ENCODE data around the gene TEX11. TPM values are rescaled to one million over a fixed set of nuclear protein-coding genes. Genes with fewer than 3 reads are reported as not detected.

TEX11 gene
- total RNA-seq, 2 experiments from 2014 or later: not detected

DNA sequence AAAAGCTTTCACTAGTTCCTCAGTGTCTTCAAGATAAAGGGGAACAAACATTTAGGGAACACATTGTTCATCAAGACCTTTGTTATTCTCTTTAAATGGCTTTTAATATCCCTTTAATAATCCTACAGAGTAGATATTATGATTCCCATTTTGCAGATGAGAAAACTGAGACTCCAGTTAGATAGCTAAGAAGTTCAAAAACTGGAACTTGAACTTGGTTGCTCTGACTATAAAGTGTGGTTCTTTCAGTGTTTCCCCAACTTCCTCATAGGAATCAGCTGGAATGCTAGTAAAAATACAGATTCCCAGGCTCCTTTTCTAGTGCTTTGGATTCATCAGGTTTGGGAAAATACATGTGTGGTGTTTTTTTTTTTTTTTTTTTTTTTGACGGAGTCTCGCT lies 426.2 kb downstream of the TEX11 start:
- intact Hi-C loops (cut with micrococcal nuclease; ENCODE audit: unreplicated experiment): no loop called here
- Histone ChIP-seq H3K79me2 (ENCODE audit: insufficient read depth, low read depth, low read length) (no peaks in the 10 kb centered on the region), H3K4me3 (ENCODE audit: low read depth, low read length, poor library complexity, severe bottlenecking) (no peak overlapping the region), H3K4me1 (ENCODE audit: insufficient read depth, low read length, poor library complexity, severe bottlenecking) (no peaks in the 10 kb centered on the region), H3K9me3 (ENCODE audit: low read length) (no peaks in the 10 kb centered on the region), H3K4me2 (ENCODE audit: low read length) (no peak overlapping the region), H3K27ac (ENCODE audit: low read depth, low read length, poor library complexity, severe bottlenecking) (no peak overlapping the region), H2AFZ (ENCODE audit: low read length) (no peak overlapping the region), H3K9me2 (ENCODE audit: insufficient read depth, low read length) (no peaks in the 10 kb centered on the region), H3K36me3 (ENCODE audit: insufficient read depth, low read length) (no peaks in the 10 kb centered on the region), H4K20me1 (ENCODE audit: insufficient read depth, low read length) (no peaks in the 10 kb centered on the region)
- no peak for DNase-seq (ENCODE audit: low spot score)
- no TSS peak for BruUV-seq (replicated peaks)
- no peak for TF ChIP-seq EZH2phosphoT487 (IDR thresholded peaks at IDR 0.05; ENCODE audit: borderline replicate concordance, low read depth, low read length)
- TF ChIP-seq, protein P1, sequence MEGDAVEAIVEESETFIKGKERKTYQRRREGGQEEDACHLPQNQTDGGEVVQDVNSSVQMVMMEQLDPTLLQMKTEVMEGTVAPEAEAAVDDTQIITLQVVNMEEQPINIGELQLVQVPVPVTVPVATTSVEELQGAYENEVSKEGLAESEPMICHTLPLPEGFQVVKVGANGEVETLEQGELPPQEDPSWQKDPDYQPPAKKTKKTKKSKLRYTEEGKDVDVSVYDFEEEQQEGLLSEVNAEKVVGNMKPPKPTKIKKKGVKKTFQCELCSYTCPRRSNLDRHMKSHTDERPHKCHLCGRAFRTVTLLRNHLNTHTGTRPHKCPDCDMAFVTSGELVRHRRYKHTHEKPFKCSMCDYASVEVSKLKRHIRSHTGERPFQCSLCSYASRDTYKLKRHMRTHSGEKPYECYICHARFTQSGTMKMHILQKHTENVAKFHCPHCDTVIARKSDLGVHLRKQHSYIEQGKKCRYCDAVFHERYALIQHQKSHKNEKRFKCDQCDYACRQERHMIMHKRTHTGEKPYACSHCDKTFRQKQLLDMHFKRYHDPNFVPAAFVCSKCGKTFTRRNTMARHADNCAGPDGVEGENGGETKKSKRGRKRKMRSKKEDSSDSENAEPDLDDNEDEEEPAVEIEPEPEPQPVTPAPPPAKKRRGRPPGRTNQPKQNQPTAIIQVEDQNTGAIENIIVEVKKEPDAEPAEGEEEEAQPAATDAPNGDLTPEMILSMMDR (conservative IDR thresholded peaks at IDR 0.05; ENCODE audit: low read length): no peak
- CTCF ChIA-PET (ENCODE audit: unreplicated experiment): no interaction called here
- POLR2A ChIA-PET: interaction anchor here (0.6 kb wide), 1 partner anchor 1100 kb away, joined by 4 read pairs; no protein-coding TSS in a partner anchor

DNA sequence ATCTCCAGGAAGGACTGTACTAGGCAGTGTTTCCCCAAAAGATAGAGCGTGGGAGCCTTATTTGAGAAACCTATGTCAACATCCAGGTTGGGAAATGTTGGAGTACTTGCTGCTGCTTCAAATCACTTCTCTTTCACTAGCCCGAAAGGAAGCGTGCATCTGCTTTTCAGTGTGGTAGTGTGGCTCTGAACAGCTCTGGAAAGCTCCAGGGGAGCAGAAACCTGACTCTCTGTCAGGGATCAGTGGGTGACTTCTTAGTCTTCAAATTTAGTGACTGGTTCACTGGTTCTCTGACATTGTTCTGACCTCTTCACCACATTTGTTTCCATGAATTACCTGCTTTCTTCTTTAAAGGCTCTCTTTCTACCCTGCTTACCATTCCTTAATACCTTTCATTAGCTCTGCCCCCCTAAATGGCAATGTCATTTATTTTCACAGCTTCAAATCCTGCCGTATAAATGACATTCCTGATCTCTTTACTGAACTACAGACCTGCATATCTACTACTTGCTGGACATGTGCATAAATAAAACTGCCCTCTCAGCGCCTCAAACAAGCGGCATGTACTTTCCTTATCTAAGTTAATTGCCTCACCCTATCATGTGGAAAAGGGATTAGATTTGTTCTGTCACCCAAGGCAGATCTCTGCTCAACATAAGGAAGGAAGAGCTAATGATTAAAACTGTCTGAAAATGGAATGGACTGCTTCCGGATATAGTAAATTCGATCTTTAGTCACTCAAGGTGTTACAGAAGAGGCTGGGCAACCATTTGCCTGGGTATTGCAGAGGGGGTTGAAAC lies 426.8 kb downstream of the TEX11 start:
- no TSS peak for BruUV-seq (replicated peaks)
- Histone ChIP-seq H4K20me1 (ENCODE audit: insufficient read depth, low read length) (no peaks in the 10 kb centered on the region), H3K4me2 (ENCODE audit: low read length) (no peak overlapping the region), H3K4me3 (ENCODE audit: low read depth, low read length, poor library complexity, severe bottlenecking) (no peak overlapping the region), H3K4me1 (ENCODE audit: insufficient read depth, low read length, poor library complexity, severe bottlenecking) (no peaks in the 10 kb centered on the region), H2AFZ (ENCODE audit: low read length) (no peak overlapping the region), H3K9me2 (ENCODE audit: insufficient read depth, low read length) (no peaks in the 10 kb centered on the region), H3K36me3 (ENCODE audit: insufficient read depth, low read length) (no peaks in the 10 kb centered on the region), H3K27ac (ENCODE audit: low read depth, low read length, poor library complexity, severe bottlenecking) (no peak overlapping the region), H3K9me3 (ENCODE audit: low read length) (no peaks in the 10 kb centered on the region), H3K79me2 (ENCODE audit: insufficient read depth, low read depth, low read length) (no peaks in the 10 kb centered on the region)
- intact Hi-C loops (cut with micrococcal nuclease; ENCODE audit: unreplicated experiment): no loop called here
- no peak for DNase-seq (ENCODE audit: low spot score)
- no peak for TF ChIP-seq EZH2phosphoT487 (IDR thresholded peaks at IDR 0.05; ENCODE audit: borderline replicate concordance, low read depth, low read length)
- TF ChIP-seq, protein P1 (conservative IDR thresholded peaks at IDR 0.05; ENCODE audit: low read length): no peak
- CTCF ChIA-PET (ENCODE audit: unreplicated experiment): no interaction called here
- POLR2A ChIA-PET: interaction anchor here (0.6 to 1.0 kb wide), 4 partner anchors 19 to 1099 kb away, joined by 3 to 5 read pairs (median 4); no protein-coding TSS in a partner anchor

DNA sequence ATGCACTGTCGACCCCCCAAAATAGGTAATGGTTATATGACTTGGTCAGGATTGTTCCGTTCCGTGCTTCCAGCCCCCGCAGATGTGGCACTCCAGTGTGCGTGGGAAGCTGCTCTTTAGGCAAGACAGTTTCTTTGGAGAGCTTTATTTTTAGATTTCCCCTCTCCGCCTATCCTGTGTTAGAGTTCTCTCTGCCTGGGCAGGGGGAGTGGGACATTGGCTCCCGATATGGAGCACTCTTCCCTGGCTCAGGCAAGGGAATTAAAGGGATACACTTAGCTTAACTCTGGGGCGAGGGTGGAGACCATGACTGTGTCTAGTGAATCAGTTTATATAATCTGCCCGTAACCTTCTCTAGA lies 427.9 kb downstream of the TEX11 start:
- Histone ChIP-seq H4K20me1 (ENCODE audit: insufficient read depth, low read length) (no peaks in the 10 kb centered on the region), H2AFZ (ENCODE audit: low read length) (no peak overlapping the region), H3K36me3 (ENCODE audit: insufficient read depth, low read length) (no peaks in the 10 kb centered on the region), H3K79me2 (ENCODE audit: insufficient read depth, low read depth, low read length) (no peaks in the 10 kb centered on the region), H3K4me3 (ENCODE audit: low read depth, low read length, poor library complexity, severe bottlenecking) (no peak overlapping the region), H3K9me2 (ENCODE audit: insufficient read depth, low read length) (no peaks in the 10 kb centered on the region), H3K4me1 (ENCODE audit: insufficient read depth, low read length, poor library complexity, severe bottlenecking) (no peaks in the 10 kb centered on the region), H3K27ac (ENCODE audit: low read depth, low read length, poor library complexity, severe bottlenecking) (no peak overlapping the region), H3K4me2 (ENCODE audit: low read length) (no peak overlapping the region), H3K9me3 (ENCODE audit: low read length) (no peaks in the 10 kb centered on the region)
- DNase-seq (ENCODE audit: low spot score): no peak
- intact Hi-C loops (cut with micrococcal nuclease; ENCODE audit: unreplicated experiment): no loop called here
- ChIA-PET POLR2A (interaction anchor here (1.0 kb wide), 1 partner anchor 18 kb away, joined by 5 read pairs; no protein-coding TSS in a partner anchor), CTCF (ENCODE audit: unreplicated experiment) (no interaction called here)
- BruUV-seq (replicated peaks): no TSS peak
- TF ChIP-seq, protein P1 (conservative IDR thresholded peaks at IDR 0.05; ENCODE audit: low read length): no peak
- no peak for TF ChIP-seq EZH2phosphoT487 (IDR thresholded peaks at IDR 0.05; ENCODE audit: borderline replicate concordance, low read depth, low read length)
